ENCODE results near the gene SLC38A11.

- TF ChIP-seq CTCF (IDR thresholded peaks at IDR 0.05) (no peak), EZH2 (IDR thresholded peaks at IDR 0.05; ENCODE audit: borderline replicate concordance, insufficient read depth, low read depth, low read length, poor library complexity, severe bottlenecking) (no peak)
These were observed 79.8 kb downstream of the SLC38A11 start for GRCh38 chr2:164875334-164876205.

Measured in B cell (primary cell).